Neuronal stem cell (in vitro differentiated cells): ENCODE data around the gene KLC3.

Experiments
- DNase-seq: peaks from one replicate; pipeline ENCODE4 v3.0.0-alpha.2; 2013; ENCODE audit warnings: low spot score
- H2AFZ ChIP-seq: one replicate; pipeline ENCODE4 v1.6.1; 2013; ENCODE audit warnings: mild to moderate bottlenecking, low read length, inconsistent platforms
- H2AK5ac ChIP-seq: 2 replicates; pipeline ENCODE4 v1.6.1; 2013; ENCODE audit warnings: low read depth, mild to moderate bottlenecking, inconsistent platforms, low read length, moderate library complexity, mixed read lengths
- H2BK120ac ChIP-seq: 2 replicates; pipeline ENCODE4 v1.6.1; 2013; ENCODE audit warnings: low read depth, mild to moderate bottlenecking, inconsistent platforms, low read length, moderate library complexity, mixed read lengths
- H2BK12ac ChIP-seq: one replicate; pipeline ENCODE4 v1.6.1; 2013; ENCODE audit warnings: low read length, inconsistent platforms
- H2BK15ac ChIP-seq: 2 replicates; pipeline ENCODE4 v1.6.1; 2013; ENCODE audit warnings: mild to moderate bottlenecking, low read length, inconsistent platforms, mixed read lengths
- H2BK5ac ChIP-seq: one replicate; pipeline ENCODE4 v1.6.1; 2013; ENCODE audit warnings: inconsistent platforms, mild to moderate bottlenecking, low read length, moderate library complexity
- H3K14ac ChIP-seq: one replicate; pipeline ENCODE4 v1.6.1; 2013; ENCODE audit warnings: low read length, inconsistent platforms
- H3K18ac ChIP-seq: 2 replicates; pipeline ENCODE4 v1.6.1; 2013; ENCODE audit warnings: low read length, inconsistent platforms
- H3K23ac ChIP-seq: 2 replicates; pipeline ENCODE4 v1.6.1; 2013; ENCODE audit warnings: low read depth, mild to moderate bottlenecking, mixed read lengths, low read length, inconsistent platforms; ENCODE audit not compliant: poor library complexity
- H3K27ac ChIP-seq: replicated peaks from 3 replicates; pipeline ENCODE4 v1.5.1; 2013; ENCODE audit warnings: low read length, inconsistent platforms
- H3K27me3 ChIP-seq, 3 experiments: 2 replicates each; pipeline ENCODE4 v1.6.1; 2013; ENCODE audit warnings: low read length in 3 of 3, mild to moderate bottlenecking in 2 of 3, inconsistent platforms in 1 of 3, low read depth in 1 of 3, mixed read lengths in 1 of 3, moderate library complexity in 1 of 3; ENCODE audit not compliant: control insufficient read depth in 3 of 3, insufficient read depth in 3 of 3
- H3K36me3 ChIP-seq, 2 donors: replicated peaks in 1 of 2; 2 replicates each; pipeline ENCODE4 v1.6.1; 2013; ENCODE audit warnings: low read length in 2 of 2; ENCODE audit not compliant: control insufficient read depth in 2 of 2, insufficient read depth in 2 of 2
- H3K4ac ChIP-seq: 2 replicates; pipeline ENCODE4 v1.6.1; 2013; ENCODE audit warnings: inconsistent platforms, mild to moderate bottlenecking, low read length, moderate library complexity
- H3K4me1 ChIP-seq, 2 donors: 1 replicate in 1 of 2; 2 replicates in 1 of 2; pipeline ENCODE4 v1.6.1; 2013; ENCODE audit warnings: low read length in 2 of 2, low read depth in 1 of 2; ENCODE audit not compliant: control insufficient read depth in 2 of 2, insufficient read depth in 1 of 2
- H3K4me2 ChIP-seq: one replicate; pipeline ENCODE4 v1.6.1; 2013; ENCODE audit warnings: mild to moderate bottlenecking, low read length, inconsistent platforms; ENCODE audit not compliant: insufficient read depth, poor library complexity, severe bottlenecking
- H3K4me3 ChIP-seq, 2 donors: 2 replicates each; pipeline ENCODE4 v1.5.1; 2013; ENCODE audit warnings: low read length in 2 of 2, mild to moderate bottlenecking in 2 of 2, inconsistent platforms in 1 of 2, moderate library complexity in 1 of 2
- H3K79me1 ChIP-seq: one replicate; pipeline ENCODE4 v1.6.1; 2013; ENCODE audit warnings: low read depth, mild to moderate bottlenecking, inconsistent platforms, low read length, moderate library complexity
- H3K9ac ChIP-seq: one replicate; pipeline ENCODE4 v1.6.1; 2013; ENCODE audit warnings: mild to moderate bottlenecking, low read depth, low read length, inconsistent platforms; ENCODE audit not compliant: poor library complexity
- H3K9me3 ChIP-seq, 2 donors: replicated peaks in 1 of 2; 2 replicates each; pipeline versions ENCODE3 to v1.6.1; 2013; ENCODE audit warnings: low read length in 2 of 2, mild to moderate bottlenecking in 2 of 2, inconsistent platforms in 1 of 2, low read depth in 1 of 2, mixed read lengths in 1 of 2, moderate library complexity in 1 of 2; ENCODE audit not compliant: control insufficient read depth in 2 of 2, insufficient read depth in 1 of 2
- H4K8ac ChIP-seq: one replicate; pipeline ENCODE4 v1.6.1; 2013; ENCODE audit warnings: low read depth, mild to moderate bottlenecking, inconsistent platforms, low read length, moderate library complexity
- H4K91ac ChIP-seq: one replicate; pipeline ENCODE4 v1.6.1; 2013; ENCODE audit warnings: low read length, low read depth, mild to moderate bottlenecking, inconsistent platforms; ENCODE audit not compliant: poor library complexity
- WGBS, 2 donors: extraction: QIAGEN DNeasy Blood & Tissue Kit; methylation state at CpG; one replicate each; pipeline ENCODE4 v1.1.7; 2013; ENCODE audit warnings: missing lambda C conversion rate in 2 of 2, mixed read lengths in 1 of 2; ENCODE audit not compliant: insufficient read length in 2 of 2, insufficient replicate concordance in 1 of 2; ENCODE audit errors: extremely low coverage in 2 of 2; 5-methylcytosine and 5-hydroxymethylcytosine counted together

Gene KLC3

DNA sequence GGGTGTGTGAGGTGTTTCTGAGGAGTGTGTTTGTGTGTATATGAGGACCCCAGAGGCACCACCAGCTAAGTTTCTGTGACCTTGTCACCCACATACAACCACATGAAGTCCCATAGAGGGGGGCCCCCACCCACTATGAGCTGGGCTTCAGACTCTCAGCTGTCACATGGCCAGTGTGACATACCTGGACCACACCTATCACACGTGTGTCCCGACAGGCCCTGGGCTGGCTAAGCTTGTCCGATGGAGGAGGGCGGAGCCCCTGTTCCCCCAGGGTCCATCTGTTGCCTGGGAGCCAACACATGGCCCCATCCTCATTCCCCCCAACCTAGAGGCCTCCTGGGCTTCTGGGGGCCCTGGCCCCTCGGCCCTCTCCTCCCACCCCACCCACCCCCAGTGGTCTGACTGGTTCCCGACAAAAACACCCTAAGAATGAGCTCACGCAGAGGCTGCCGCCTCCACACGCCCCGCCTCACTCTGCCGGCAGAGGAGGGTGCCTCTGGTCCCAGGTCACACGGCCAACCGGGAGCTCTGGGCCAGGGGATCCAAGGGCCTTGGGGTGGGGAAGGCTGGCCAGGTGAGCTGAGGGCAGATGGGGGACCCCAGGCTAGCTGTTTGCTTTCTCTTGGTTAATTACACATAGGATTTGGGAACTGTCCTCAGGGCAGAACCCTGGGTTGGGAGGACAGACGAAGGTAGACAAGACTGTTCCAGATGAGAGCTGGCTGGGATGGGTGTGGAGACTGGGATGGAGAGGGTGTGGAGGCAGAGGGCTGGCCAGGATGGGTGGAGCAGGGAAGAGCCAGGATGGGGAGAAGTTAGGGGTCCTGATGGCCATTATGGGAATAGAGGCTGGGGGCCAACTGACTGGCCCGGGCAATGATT, 4.3 kb downstream of the KLC3 start:
- Histone ChIP-seq H2BK15ac (no peak overlapping the region), H3K14ac (no peak overlapping the region), H2BK5ac (no peak overlapping the region), H4K8ac (no peak overlapping the region), H3K4me2 (no peak overlapping the region), H3K79me1 (no peaks in the 10 kb centered on the region), H3K4ac (no peak overlapping the region), H3K4me1 (peaks cover 0 to 6% of the 10 kb centered on the region in 2 donors), H2BK120ac (no peak overlapping the region), H2AFZ (no peak overlapping the region), H3K4me3 (no peak overlapping the region), H3K27ac (no peak overlapping the region), H4K91ac (no peak overlapping the region), H2BK12ac (no peak overlapping the region), H3K9me3 (peaks cover 0 to 3% of the 10 kb centered on the region in 2 donors), H3K36me3 (peaks cover 3 to 6% of the 10 kb centered on the region in 2 donors), H3K18ac (no peak overlapping the region), H2AK5ac (no peak overlapping the region), H3K23ac (no peak overlapping the region), H3K27me3 (peaks cover 5 to 54% (median 30%) of the 10 kb centered on the region in 3 experiments), H3K9ac (no peak overlapping the region)
- DNase-seq: no peak
- WGBS, 2 donors: no CpG with 5 or more reads among the region's 15 CpGs

DNA sequence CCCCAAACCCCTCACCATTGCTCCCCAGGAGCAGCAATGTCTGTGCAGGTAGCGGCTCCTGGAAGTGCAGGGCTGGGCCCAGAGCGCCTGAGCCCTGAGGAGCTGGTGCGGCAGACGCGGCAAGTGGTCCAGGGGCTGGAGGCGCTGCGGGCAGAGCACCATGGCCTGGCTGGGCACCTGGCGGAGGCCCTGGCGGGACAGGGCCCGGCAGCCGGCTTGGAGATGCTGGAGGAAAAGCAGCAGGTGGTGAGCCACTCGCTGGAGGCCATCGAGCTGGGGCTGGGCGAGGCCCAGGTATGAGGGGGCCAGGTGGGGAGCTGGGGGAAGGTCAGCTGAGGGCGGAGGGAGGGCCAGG, 4.9 kb downstream of the KLC3 start:
- Histone ChIP-seq H4K91ac (no peak overlapping the region), H3K23ac (peak overlapping the region; percentile 59), H2BK5ac (no peak overlapping the region), H3K4ac (no peak overlapping the region), H3K4me2 (no peak overlapping the region), H4K8ac (no peak overlapping the region), H2AK5ac (peak overlapping the region; percentile 31), H3K18ac (peak overlapping the region; percentile 42), H2BK12ac (peak overlapping the region; percentile 17), H2AFZ (no peak overlapping the region), H3K14ac (peak overlapping the region; percentile 50), H3K9me3 (peaks cover 0 to 3% of the 10 kb centered on the region in 2 donors), H3K4me1 (peaks cover 0 to 6% of the 10 kb centered on the region in 2 donors), H3K27ac (no peak overlapping the region), H3K79me1 (no peaks in the 10 kb centered on the region), H3K4me3 (no peak overlapping the region), H3K9ac (no peak overlapping the region), H2BK120ac (no peak overlapping the region), H3K36me3 (peaks cover 3 to 12% of the 10 kb centered on the region in 2 donors), H2BK15ac (no peak overlapping the region), H3K27me3 (peaks cover 5 to 49% (median 24%) of the 10 kb centered on the region in 3 experiments)
- no peak for DNase-seq
- no CpG with 5 or more reads among the region's 15 CpGs for WGBS, 2 donors

- Histone ChIP-seq H2BK120ac (peak overlapping the region; percentile 41), H2BK5ac (no peak overlapping the region), H3K14ac (peak overlapping the region; percentile 90), H4K91ac (no peak overlapping the region), H3K4ac (no peak overlapping the region), H3K4me1 (peaks cover 0 to 6% of the 10 kb centered on the region in 2 donors), H3K9me3 (peaks cover 0 to 1% of the 10 kb centered on the region in 2 donors), H3K9ac (peak overlapping the region; percentile 63), H3K18ac (peak overlapping the region; percentile 85), H4K8ac (no peak overlapping the region), H3K4me3 (no peak overlapping the region), H3K79me1 (no peaks in the 10 kb centered on the region), H2AK5ac (no peak overlapping the region), H2BK15ac (no peak overlapping the region), H3K4me2 (no peak overlapping the region), H3K27ac (no peak overlapping the region), H2AFZ (no peak overlapping the region), H3K27me3 (peaks cover 0 to 40% (median 15%) of the 10 kb centered on the region in 3 experiments), H2BK12ac (peak overlapping the region; percentile 90), H3K23ac (peak overlapping the region; percentile 52), H3K36me3 (peaks cover 9 to 21% of the 10 kb centered on the region in 2 donors)
- no peak for DNase-seq
- WGBS, 2 donors: no CpG with 5 or more reads among the region's 27 CpGs
Measured at GRCh38 chr19:45346449-45346848, 5.9 kb downstream of the KLC3 start.

DNA sequence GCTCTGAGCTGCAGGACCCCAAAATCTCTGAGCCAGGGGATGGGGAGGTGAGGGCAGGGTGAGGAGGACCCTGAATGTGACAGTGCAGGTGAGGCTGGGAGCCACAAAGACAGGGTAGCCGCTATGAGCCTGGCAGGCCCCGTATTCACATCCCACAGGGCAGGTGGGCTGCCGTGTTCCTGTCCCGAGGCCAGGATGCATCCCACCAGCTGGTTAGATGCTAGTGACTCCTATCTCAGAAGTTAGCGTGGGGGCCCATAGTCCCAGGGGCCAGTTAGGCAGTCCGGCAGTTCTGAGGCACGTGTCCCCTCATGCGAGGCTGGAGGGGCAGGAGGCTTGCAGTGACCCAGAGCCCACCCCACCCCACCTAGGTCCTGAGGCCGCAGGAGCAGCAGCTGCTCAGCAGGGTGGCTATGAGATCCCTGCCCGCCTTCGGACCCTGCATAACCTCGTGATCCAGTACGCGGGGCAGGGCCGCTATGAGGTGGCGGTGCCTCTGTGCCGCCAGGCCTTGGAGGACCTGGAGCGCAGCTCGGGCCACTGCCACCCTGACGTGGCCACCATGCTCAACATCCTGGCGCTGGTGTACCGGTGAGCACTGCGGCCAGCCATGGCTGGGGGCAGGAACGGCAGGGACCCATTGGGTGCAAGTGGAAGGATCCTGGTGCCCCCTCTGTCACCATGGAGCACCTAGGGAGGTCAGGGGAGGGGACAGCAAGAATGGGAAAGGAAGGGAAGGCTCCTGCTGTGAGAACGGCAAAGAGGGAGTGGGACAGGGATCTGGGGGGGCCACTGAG, 7.2 kb downstream of the KLC3 start:
- Histone ChIP-seq H2BK120ac (no peak overlapping the region), H2BK5ac (no peak overlapping the region), H3K14ac (no peak overlapping the region), H3K4me1 (peaks cover 0 to 6% of the 10 kb centered on the region in 2 donors), H3K23ac (peak overlapping the region; percentile 60), H3K36me3 (peaks cover 15 to 34% of the 10 kb centered on the region in 2 donors), H3K79me1 (no peaks in the 10 kb centered on the region), H3K9ac (peak overlapping the region; percentile 78), H3K27ac (no peak overlapping the region), H2BK15ac (peak overlapping the region; percentile 27), H2BK12ac (no peak overlapping the region), H3K18ac (peak overlapping the region; percentile 70), H2AK5ac (peak overlapping the region; percentile 83), H3K4me2 (no peak overlapping the region), H3K4ac (peak overlapping the region; percentile 59), H3K9me3 (no peaks in the 10 kb centered on the region), H2AFZ (no peak overlapping the region), H3K27me3 (peaks cover 0 to 29% (median 6%) of the 10 kb centered on the region in 3 experiments), H3K4me3 (peak overlapping the region in 1 of 2 donors; percentile 53), H4K8ac (peak overlapping the region; percentile 89), H4K91ac (no peak overlapping the region)
- no CpG with 5 or more reads among the region's 25 CpGs for WGBS, 2 donors
- DNase-seq: no peak
